OCI-LY7 (cell line): ENCODE measurements around the gene RPF1. TPM values are rescaled to one million over a fixed set of nuclear protein-coding genes. Genes with fewer than 3 reads are reported as not detected.
A peak's percentile ranks its signal among the peaks of the same experiment; 100 is the strongest.

ENCODE experiments used
- BruUV-seq: library from RNA; stranded (reverse); fragments of 400-500 nt; replicated peaks from 2 replicates; lab custom pipeline; 2021; lab: Mats Ljungman, UMichigan
- CTCF ChIA-PET: fragments of 300-600 bp; sonication (Branson Sonifier 250); formaldehyde crosslinking; loops from one replicate; lab custom pipeline; 2022; ENCODE audit warnings: antibody characterized with exemption; ENCODE audit not compliant: unreplicated experiment; lab: Charles Lee
- POLR2A ChIA-PET: fragments of 300-600 bp; sonication (Branson Sonifier 250); formaldehyde crosslinking; loops from one replicate; lab custom pipeline; 2022; ENCODE audit warnings: antibody characterized with exemption; lab: Charles Lee
- DNase-seq: peaks from one replicate; pipeline ENCODE4 v3.0.0-alpha.2; 2015; ENCODE audit warnings: low spot score
- H2AFZ ChIP-seq: fragments of 200-600 bp; sonication (generic), shearing (Covaris generic); 2 replicates; pipeline ENCODE4 v1.6.1; 2014; ENCODE audit warnings: mild to moderate bottlenecking, antibody characterized with exemption, low read length, moderate library complexity
- H3K27ac ChIP-seq: fragments of 200-600 bp; sonication (generic); 2 replicates; pipeline ENCODE4 v1.5.1; 2014; ENCODE audit warnings: mixed run types, low read depth, mild to moderate bottlenecking, moderate library complexity, low read length, inconsistent platforms; ENCODE audit not compliant: poor library complexity, severe bottlenecking
- H3K36me3 ChIP-seq: fragments of 200-600 bp; sonication (generic); 2 replicates; pipeline ENCODE4 v1.6.1; 2014; ENCODE audit warnings: mild to moderate bottlenecking, antibody characterized with exemption, low read length, moderate library complexity, mixed read lengths; ENCODE audit not compliant: insufficient read depth
- H3K4me1 ChIP-seq: fragments of 200-600 bp; sonication (generic); 2 replicates; pipeline ENCODE4 v1.5.1; 2014; ENCODE audit warnings: mild to moderate bottlenecking, low read length; ENCODE audit not compliant: insufficient read depth, poor library complexity, severe bottlenecking
- H3K4me2 ChIP-seq: fragments of 200-600 bp; sonication (generic); 2 replicates; pipeline ENCODE4 v1.6.1; 2014; ENCODE audit warnings: mild to moderate bottlenecking, low read length
- H3K4me3 ChIP-seq: fragments of 200-600 bp; sonication (generic); 2 replicates; pipeline ENCODE4 v1.5.1; 2014; ENCODE audit warnings: mild to moderate bottlenecking, low read depth, low read length; ENCODE audit not compliant: poor library complexity, severe bottlenecking
- H3K79me2 ChIP-seq: fragments of 200-600 bp; sonication (generic); 2 replicates; pipeline ENCODE4 v1.6.1; 2016; ENCODE audit warnings: low read depth, mild to moderate bottlenecking, low read length, moderate library complexity, mixed read lengths; ENCODE audit not compliant: insufficient read depth
- H3K9me2 ChIP-seq: fragments of 200-600 bp; sonication (generic); 2 replicates; pipeline ENCODE4 v1.6.1; 2016; ENCODE audit warnings: mild to moderate bottlenecking, low read length, mixed read lengths; ENCODE audit not compliant: insufficient read depth
- H3K9me3 ChIP-seq: fragments of 200-600 bp; sonication (generic); 2 replicates; pipeline ENCODE4 v1.6.1; 2014; ENCODE audit warnings: mild to moderate bottlenecking, mixed run types, low read length, mixed read lengths
- H4K20me1 ChIP-seq: fragments of 200-600 bp; sonication (generic); 2 replicates; pipeline ENCODE4 v1.6.1; 2014; ENCODE audit warnings: mild to moderate bottlenecking, antibody characterized with exemption, low read length, moderate library complexity, mixed read lengths; ENCODE audit not compliant: insufficient read depth
- EZH2phosphoT487 ChIP-seq: fragments of 200-600 bp; sonication (generic); IDR thresholded peaks from 2 replicates; pipeline ENCODE4 v1.6.1; 2018; ENCODE audit warnings: low read depth, borderline replicate concordance, mild to moderate bottlenecking, mixed run types, antibody characterized with exemption, low read length, moderate library complexity, mixed read lengths
- intact Hi-C: fragments of 100-400 bp; cut with micrococcal nuclease; formaldehyde crosslinking; loops from one replicate; pipeline ENCODE4 v1.10.0; 2022; ENCODE audit not compliant: unreplicated experiment
- total RNA-seq, 2 experiments: library from RNA; depleted of rRNA in 1 of 2; stranded (reverse); fragments of >200 nt in 1 of 2; shearing (Covaris generic) in 1 of 2; gene quantifications; 2 replicates each; pipeline ENCODE4 v1.2.3, GENCODE V29; 2014 to 2022
- TF ChIP-seq, protein P1 (sequence below): fragments of 200-600 bp; sonication (generic); conservative IDR thresholded peaks from 2 replicates; pipeline ENCODE4 v1.5.1; 2014; ENCODE audit warnings: mild to moderate bottlenecking, antibody characterized with exemption, low read length, moderate library complexity, mixed read lengths

RPF1 gene
- total RNA-seq, 2 experiments from 2014 or later = 49.7 to 57.9 TPM

DNA sequence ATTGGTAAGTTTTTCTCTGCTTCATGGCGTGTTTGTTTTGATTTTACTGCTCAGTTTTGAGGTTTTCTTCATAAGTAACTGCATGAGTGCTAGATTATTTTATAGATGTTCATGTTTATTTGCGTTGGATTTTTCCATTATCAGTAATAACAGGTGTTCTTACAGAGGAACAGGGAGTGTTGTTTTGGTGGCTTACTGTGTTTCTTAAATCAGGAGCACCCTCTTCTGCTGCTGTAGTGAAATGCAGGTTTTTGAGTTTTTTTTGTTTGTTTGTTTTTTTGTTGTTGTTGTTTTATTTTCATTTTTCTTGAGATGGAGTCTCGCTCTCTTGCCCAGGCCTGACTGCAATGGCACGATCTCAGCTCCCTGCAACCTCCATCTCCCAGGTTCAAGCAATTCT, 62.6 kb downstream of the RPF1 start:
- POLR2A ChIA-PET = interaction anchor here (1.1 to 1.6 kb wide), 2 partner anchors 32 to 36 kb away, joined by 3 read pairs; partner anchors contain the start of gene SPATA1
- H3K9me3 ChIP-seq = no peaks in the 10 kb centered on the region
- no peak overlapping the region for H2AFZ ChIP-seq
- intact Hi-C loops = loop anchor here (2.0 to 10.0 kb wide), 3 partner anchors 21 to 213 kb away; no protein-coding TSS in a partner anchor
- no peak overlapping the region for H3K4me3 ChIP-seq
- no peaks in the 10 kb centered on the region for H3K9me2 ChIP-seq
- no peaks in the 10 kb centered on the region for H3K79me2 ChIP-seq
- no peaks in the 10 kb centered on the region for H3K4me1 ChIP-seq
- peak; percentile 8 for DNase-seq
- BruUV-seq = no TSS peak
- CTCF ChIA-PET = no interaction called here
- no peak overlapping the region for H3K4me2 ChIP-seq
- TF ChIP-seq, protein P1, sequence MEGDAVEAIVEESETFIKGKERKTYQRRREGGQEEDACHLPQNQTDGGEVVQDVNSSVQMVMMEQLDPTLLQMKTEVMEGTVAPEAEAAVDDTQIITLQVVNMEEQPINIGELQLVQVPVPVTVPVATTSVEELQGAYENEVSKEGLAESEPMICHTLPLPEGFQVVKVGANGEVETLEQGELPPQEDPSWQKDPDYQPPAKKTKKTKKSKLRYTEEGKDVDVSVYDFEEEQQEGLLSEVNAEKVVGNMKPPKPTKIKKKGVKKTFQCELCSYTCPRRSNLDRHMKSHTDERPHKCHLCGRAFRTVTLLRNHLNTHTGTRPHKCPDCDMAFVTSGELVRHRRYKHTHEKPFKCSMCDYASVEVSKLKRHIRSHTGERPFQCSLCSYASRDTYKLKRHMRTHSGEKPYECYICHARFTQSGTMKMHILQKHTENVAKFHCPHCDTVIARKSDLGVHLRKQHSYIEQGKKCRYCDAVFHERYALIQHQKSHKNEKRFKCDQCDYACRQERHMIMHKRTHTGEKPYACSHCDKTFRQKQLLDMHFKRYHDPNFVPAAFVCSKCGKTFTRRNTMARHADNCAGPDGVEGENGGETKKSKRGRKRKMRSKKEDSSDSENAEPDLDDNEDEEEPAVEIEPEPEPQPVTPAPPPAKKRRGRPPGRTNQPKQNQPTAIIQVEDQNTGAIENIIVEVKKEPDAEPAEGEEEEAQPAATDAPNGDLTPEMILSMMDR = peak; percentile 68
- TF ChIP-seq EZH2phosphoT487 = no peak
- H3K27ac ChIP-seq = no peak overlapping the region
- no peaks in the 10 kb centered on the region for H3K36me3 ChIP-seq
- H4K20me1 ChIP-seq = no peaks in the 10 kb centered on the region

Other genes with a start within 250 kb of the RPF1 start
- 5.6 and 5.7 TPM in 2 replicates for gene SAMD13, start 177.6 kb upstream of the RPF1 start, total RNA-seq (2014; rRNA removed; shearing (Covaris generic))
- gene SAMD13, start 177.6 kb upstream of the RPF1 start, total RNA-seq (2022) = 5.4 and 8.0 TPM in 2 replicates
- gene DNASE2B, start 80.8 kb upstream of the RPF1 start, total RNA-seq (2014; rRNA removed; shearing (Covaris generic)) = 0.22 TPM in 1 of 2 replicates, not detected in the other
- gene DNASE2B, start 80.8 kb upstream of the RPF1 start, total RNA-seq (2022) = not detected in 2 replicates
- gene SPATA1, start 27.1 kb downstream of the RPF1 start, total RNA-seq (2014; rRNA removed; shearing (Covaris generic)) = 4.7 and 4.8 TPM in 2 replicates
- gene SPATA1, start 27.1 kb downstream of the RPF1 start, total RNA-seq (2022) = 1.4 and 6.9 TPM in 2 replicates
- 25.7 and 45.1 TPM in 2 replicates for gene GNG5, start 27.3 kb downstream of the RPF1 start, total RNA-seq (2014; rRNA removed; shearing (Covaris generic))
- gene GNG5, start 27.3 kb downstream of the RPF1 start, total RNA-seq (2022) = 113 and 115 TPM in 2 replicates
- gene CTBS, start 95.2 kb downstream of the RPF1 start, total RNA-seq (2014; rRNA removed; shearing (Covaris generic)) = 4.5 and 5.9 TPM in 2 replicates
- 9.3 and 11.9 TPM in 2 replicates for gene CTBS, start 95.2 kb downstream of the RPF1 start, total RNA-seq (2022)
- 24.1 and 29.9 TPM in 2 replicates for gene SSX2IP, start 211.2 kb downstream of the RPF1 start, total RNA-seq (2014; rRNA removed; shearing (Covaris generic))
- 24.4 and 28.1 TPM in 2 replicates for gene SSX2IP, start 211.2 kb downstream of the RPF1 start, total RNA-seq (2022)